DOHH2 (cell line): ENCODE results near the gene IRS2.

Experiments
- H3F3A ChIP-seq: fragments of 200-600 bp; sonication (generic), shearing (Covaris generic); 2 replicates; pipeline ENCODE4 v1.6.0; 2016; ENCODE audit warnings: antibody characterized with exemption, mild to moderate bottlenecking; ENCODE audit not compliant: control insufficient read depth, insufficient read depth
- H3K27ac ChIP-seq: fragments of 200-600 bp; sonication (generic); 2 replicates; pipeline ENCODE4 v1.5.1; 2014; ENCODE audit warnings: low read depth, mild to moderate bottlenecking, low read length, moderate library complexity
- H3K27me3 ChIP-seq: fragments of 200-600 bp; sonication (generic); 2 replicates; pipeline ENCODE4 v1.6.1; 2014; ENCODE audit warnings: mild to moderate bottlenecking, low read length, mixed read lengths; ENCODE audit not compliant: control insufficient read depth
- H3K36me3 ChIP-seq: fragments of 200-600 bp; sonication (generic); 2 replicates; pipeline ENCODE4 v1.6.1; 2014; ENCODE audit warnings: mild to moderate bottlenecking, low read length, moderate library complexity, mixed read lengths; ENCODE audit not compliant: control insufficient read depth
- H3K4me1 ChIP-seq: fragments of 200-600 bp; sonication (generic); 2 replicates; pipeline ENCODE4 v1.6.1; 2014; ENCODE audit warnings: mild to moderate bottlenecking, low read length, mixed read lengths; ENCODE audit not compliant: control insufficient read depth
- H3K4me2 ChIP-seq: fragments of 200-600 bp; sonication (generic); 2 replicates; pipeline ENCODE4 v1.6.0; 2014; ENCODE audit warnings: mild to moderate bottlenecking, low read length, moderate library complexity
- H3K4me3 ChIP-seq: fragments of 200-600 bp; sonication (generic); 2 replicates; pipeline ENCODE4 v1.5.1; 2014; ENCODE audit warnings: mild to moderate bottlenecking, low read length, mixed read lengths
- H3K79me2 ChIP-seq: fragments of 200-600 bp; sonication (generic); 2 replicates; pipeline ENCODE4 v1.6.1; 2014; ENCODE audit warnings: mild to moderate bottlenecking, low read length, mixed read lengths; ENCODE audit not compliant: control insufficient read depth
- H3K9me2 ChIP-seq: fragments of 200-600 bp; sonication (generic); replicated peaks from 2 replicates; pipeline ENCODE4 v1.6.1; 2014; ENCODE audit warnings: mild to moderate bottlenecking, low read length, mixed read lengths; ENCODE audit not compliant: control insufficient read depth
- H3K9me3 ChIP-seq: fragments of 200-600 bp; sonication (generic); 2 replicates; pipeline ENCODE4 v1.6.1; 2014; ENCODE audit warnings: antibody characterized with exemption, low read length, mixed read lengths; ENCODE audit not compliant: control insufficient read depth, insufficient read depth
- H4K20me1 ChIP-seq: fragments of 200-600 bp; sonication (generic); 2 replicates; pipeline ENCODE4 v1.6.0; 2014; ENCODE audit warnings: low read depth, mild to moderate bottlenecking, antibody characterized with exemption, low read length, moderate library complexity; ENCODE audit not compliant: control insufficient read depth, insufficient read depth
- CTCF ChIP-seq: fragments of 200-600 bp; sonication (generic); IDR thresholded peaks from one replicate; pipeline ENCODE4 v1.5.1; 2014; ENCODE audit warnings: antibody characterized with exemption, mild to moderate bottlenecking, low read depth, low read length; ENCODE audit not compliant: poor library complexity, severe bottlenecking
- EZH2phosphoT487 ChIP-seq: fragments of 200-600 bp; sonication (generic); IDR thresholded peaks from 2 replicates; pipeline ENCODE4 v1.6.1; 2017; ENCODE audit warnings: borderline replicate concordance, mild to moderate bottlenecking, antibody characterized with exemption, low read length, moderate library complexity, mixed read lengths

The IRS2 gene

GRCh38 chr13:109737606-109738005 lies 48.8 kb downstream of the IRS2 start:
- no peak overlapping the region for H3K4me3 ChIP-seq
- H4K20me1 ChIP-seq = no peaks in the 10 kb centered on the region
- H3K9me2 ChIP-seq = no peaks in the 10 kb centered on the region
- no peaks in the 10 kb centered on the region for H3K36me3 ChIP-seq
- no peak overlapping the region for H3K4me2 ChIP-seq
- no peak overlapping the region for H3K27ac ChIP-seq
- no peaks in the 10 kb centered on the region for H3K79me2 ChIP-seq
- H3K27me3 ChIP-seq = no peaks in the 10 kb centered on the region
- H3F3A ChIP-seq = no peaks in the 10 kb centered on the region
- H3K4me1 ChIP-seq = no peaks in the 10 kb centered on the region
- no peak for TF ChIP-seq CTCF
- TF ChIP-seq EZH2phosphoT487 = no peak
- H3K9me3 ChIP-seq = peaks cover 8% of the 10 kb centered on the region; the same call in 1 of the 2 replicates

- Histone ChIP-seq H4K20me1 (no peaks in the 10 kb centered on the region), H3K4me2 (no peak overlapping the region), H3F3A (no peaks in the 10 kb centered on the region), H3K9me2 (no peaks in the 10 kb centered on the region), H3K4me1 (no peaks in the 10 kb centered on the region), H3K79me2 (no peaks in the 10 kb centered on the region), H3K27ac (no peak overlapping the region), H3K4me3 (no peak overlapping the region), H3K27me3 (no peaks in the 10 kb centered on the region), H3K36me3 (no peaks in the 10 kb centered on the region), H3K9me3 (peaks cover 8% of the 10 kb centered on the region; the same call in 1 of the 2 replicates)
- TF ChIP-seq EZH2phosphoT487 (no peak), CTCF (no peak)
These were observed 49.3 kb downstream of the IRS2 start for GRCh38 chr13:109737046-109737573.

GRCh38 chr13:109735436-109735966 lies 50.9 kb downstream of the IRS2 start:
- Histone ChIP-seq H3K9me2 (no peaks in the 10 kb centered on the region), H3F3A (no peaks in the 10 kb centered on the region), H3K4me2 (no peak overlapping the region), H3K4me3 (no peak overlapping the region), H3K27ac (no peak overlapping the region), H3K27me3 (no peaks in the 10 kb centered on the region), H3K9me3 (peaks cover 8% of the 10 kb centered on the region; the same call in 1 of the 2 replicates), H3K4me1 (no peaks in the 10 kb centered on the region), H3K36me3 (no peaks in the 10 kb centered on the region), H3K79me2 (no peaks in the 10 kb centered on the region), H4K20me1 (no peaks in the 10 kb centered on the region)
- TF ChIP-seq EZH2phosphoT487 = no peak
- no peak for TF ChIP-seq CTCF
